ENCODE measurements around the gene PGF.

PGF gene

DNA sequence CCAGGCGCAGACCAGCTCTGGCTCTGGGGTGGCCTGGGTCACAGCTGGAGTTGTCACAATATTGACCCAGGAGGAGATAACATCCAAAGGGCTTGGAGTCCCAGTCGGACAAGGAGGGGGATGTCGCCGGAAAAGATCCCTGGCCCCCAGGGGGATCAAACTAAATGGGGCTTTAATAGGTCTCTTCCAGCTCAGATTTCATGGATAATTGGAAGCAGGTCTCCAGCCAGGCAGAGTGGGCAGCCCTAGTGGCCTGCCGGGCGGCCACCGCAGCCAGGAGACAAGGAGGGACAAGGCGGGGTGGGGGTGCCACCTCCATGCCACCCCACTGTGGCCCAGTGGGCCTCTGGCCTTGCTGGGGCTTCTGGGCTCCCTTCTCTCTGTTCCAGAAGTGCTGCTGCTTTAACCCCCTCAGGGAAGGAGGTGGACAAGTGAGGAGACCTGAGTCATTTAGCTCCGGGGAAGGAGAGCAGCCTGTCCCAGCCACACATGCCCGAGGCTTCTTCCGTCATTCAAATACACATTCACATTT lies 23.1 kb upstream of the PGF start:
- DNase-seq (ENCODE audit: low read depth in 2 of 2): no peak
- H3K4me3 ChIP-seq (replicated peaks in 1 of 2; ENCODE audit: low read depth in 2 of 2, low read length in 2 of 2): no peak overlapping the region
- TF ChIP-seq CTCF (IDR thresholded peaks at IDR 0.05; ENCODE audit: low read depth, low read length): no peak

DNA sequence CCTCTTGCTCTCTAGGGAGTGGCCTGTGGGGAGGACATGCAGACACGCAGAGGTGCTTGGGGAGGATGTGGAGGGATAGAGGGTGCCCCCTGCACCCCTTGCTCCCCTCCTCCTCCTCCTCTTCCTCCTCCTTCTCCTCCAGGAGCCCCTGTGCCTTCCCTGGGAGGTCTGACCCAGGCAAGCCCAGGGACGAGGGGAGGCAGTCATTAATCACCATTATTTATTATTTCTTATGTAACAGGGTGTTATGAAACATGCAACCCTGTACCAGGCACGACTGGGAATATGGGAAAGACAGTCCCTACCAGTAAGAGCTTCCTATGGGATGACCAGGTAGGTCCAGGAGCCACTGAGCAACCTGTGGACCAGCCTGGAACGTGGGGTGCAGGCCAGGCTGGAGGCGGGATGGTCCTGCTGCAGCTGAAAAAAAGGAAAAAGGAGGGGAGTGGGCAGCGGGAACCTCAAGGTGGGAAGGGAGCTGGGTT lies 22.5 kb upstream of the PGF start:
- DNase-seq (ENCODE audit: low read depth in 2 of 2): no peak
- TF ChIP-seq CTCF (IDR thresholded peaks at IDR 0.05; ENCODE audit: low read depth, low read length): no peak
- H3K4me3 ChIP-seq (replicated peaks in 1 of 2; ENCODE audit: low read depth in 2 of 2, low read length in 2 of 2): no peak overlapping the region

- TF ChIP-seq CTCF (IDR thresholded peaks at IDR 0.05; ENCODE audit: low read depth, low read length): no peak
- DNase-seq (ENCODE audit: low read depth in 2 of 2): no peak
- H3K4me3 ChIP-seq (replicated peaks in 1 of 2; ENCODE audit: low read depth in 2 of 2, low read length in 2 of 2): no peak overlapping the region
These were observed 21.9 kb upstream of the PGF start for GRCh38 chr14:74977164-74977900.

DNA sequence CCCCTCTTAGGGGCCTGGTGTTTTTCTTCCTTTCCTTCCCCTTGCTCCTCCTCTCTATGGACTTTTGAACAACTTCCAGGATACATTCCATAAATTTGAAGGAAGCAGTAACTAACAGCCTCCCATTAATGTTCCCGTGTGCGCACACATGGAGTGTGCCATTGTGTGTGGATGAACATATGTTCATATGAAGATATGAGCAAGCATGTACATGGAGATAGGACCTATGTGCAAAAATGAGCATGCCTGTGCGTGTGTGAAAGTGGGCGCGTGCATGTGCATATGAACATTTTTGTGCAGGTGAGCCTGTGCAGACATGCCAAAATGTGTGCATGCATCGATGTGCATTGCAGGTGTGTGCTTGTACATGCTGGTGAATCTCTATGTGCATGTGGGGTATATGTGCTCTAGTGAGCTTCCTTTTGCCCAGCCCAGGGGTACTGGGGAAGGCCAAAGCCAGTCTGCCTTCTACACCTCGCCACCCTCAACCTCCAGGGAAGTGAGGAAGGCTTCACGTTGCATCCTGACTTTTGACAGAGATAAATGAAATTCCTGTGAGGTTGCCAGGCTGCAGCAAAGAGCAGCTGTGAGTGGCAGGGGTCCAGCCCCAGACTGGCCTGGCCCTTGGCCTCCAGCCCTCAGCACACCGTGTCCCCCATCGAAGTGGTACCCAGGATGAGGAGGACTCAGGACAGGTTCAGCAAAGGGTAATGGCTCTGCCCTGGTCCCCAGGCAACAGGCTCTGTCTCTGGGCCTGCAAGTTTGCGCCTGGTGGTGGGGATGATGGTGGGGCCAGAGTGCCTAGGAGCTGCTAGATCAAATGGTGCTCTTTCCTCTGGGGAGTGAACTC lies 21.1 kb upstream of the PGF start:
- no peak for DNase-seq (ENCODE audit: low read depth in 2 of 2)
- no peak for TF ChIP-seq CTCF (IDR thresholded peaks at IDR 0.05; ENCODE audit: low read depth, low read length)
- H3K4me3 ChIP-seq (replicated peaks in 1 of 2; ENCODE audit: low read depth in 2 of 2, low read length in 2 of 2): no peak overlapping the region

DNA sequence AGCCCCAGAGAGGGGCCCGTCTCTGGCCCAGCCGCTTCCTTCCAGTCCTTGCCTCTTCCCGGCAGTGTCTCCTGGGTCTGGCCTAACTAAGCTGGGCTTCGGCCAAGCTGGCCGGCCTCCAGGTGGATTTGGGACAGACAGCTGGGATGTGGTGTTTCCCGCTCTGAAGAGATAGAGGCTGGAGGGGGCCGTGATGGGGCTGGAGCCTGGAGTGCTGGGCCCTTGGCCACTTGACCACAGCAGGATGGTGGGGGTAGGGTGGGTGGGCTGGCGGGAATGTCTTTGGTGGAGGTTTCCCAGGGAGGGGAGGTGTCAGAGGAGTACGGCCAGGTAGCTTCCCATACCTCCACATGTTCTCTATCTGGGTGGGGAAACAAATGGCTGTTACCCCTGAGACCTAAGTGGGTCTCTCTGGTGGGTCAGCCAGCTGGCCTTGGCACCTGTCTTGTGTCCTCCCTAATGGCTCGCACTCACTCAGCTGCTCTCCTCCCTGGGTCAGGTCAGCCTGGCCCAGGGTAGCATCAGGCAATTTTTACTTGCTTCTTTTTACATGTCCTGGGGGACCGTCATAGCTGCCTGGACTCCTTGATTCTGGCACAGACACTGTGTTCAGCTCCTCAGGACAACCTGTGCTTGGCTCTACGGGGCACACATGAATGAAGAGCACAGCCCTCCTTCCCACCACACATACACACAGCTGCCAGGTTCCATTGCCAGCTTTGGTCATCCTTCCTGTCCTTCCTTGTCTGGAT lies 19.8 kb upstream of the PGF start:
- H3K4me3 ChIP-seq (replicated peaks in 1 of 2; ENCODE audit: low read depth in 2 of 2, low read length in 2 of 2): no peak overlapping the region
- TF ChIP-seq CTCF (IDR thresholded peaks at IDR 0.05; ENCODE audit: low read depth, low read length): no peak
- peak; percentile 34 to 71 for DNase-seq (ENCODE audit: low read depth in 2 of 2)

- DNase-seq (ENCODE audit: low read depth in 2 of 2): peak in 1 of 2 donors; percentile 29
- no peak for TF ChIP-seq CTCF (IDR thresholded peaks at IDR 0.05; ENCODE audit: low read depth, low read length)
- no peak overlapping the region for H3K4me3 ChIP-seq (replicated peaks in 1 of 2; ENCODE audit: low read depth in 2 of 2, low read length in 2 of 2)
These were observed 19.1 kb upstream of the PGF start for GRCh38 chr14:74974364-74975058.

Data from cardiac fibroblast (primary cell).